ENCODE data around the gene TMEM259. TPM values are rescaled to one million over a fixed set of nuclear protein-coding genes. Genes with fewer than 3 reads are reported as not detected.
A peak's percentile ranks its signal among the peaks of the same experiment; 100 is the strongest.

Gene TMEM259
- total and polyA plus RNA-seq, 2 donors (not counting 3 experiments of a cell fraction or from before 2014, with no cell fraction given): 142 to 297 TPM

DNA sequence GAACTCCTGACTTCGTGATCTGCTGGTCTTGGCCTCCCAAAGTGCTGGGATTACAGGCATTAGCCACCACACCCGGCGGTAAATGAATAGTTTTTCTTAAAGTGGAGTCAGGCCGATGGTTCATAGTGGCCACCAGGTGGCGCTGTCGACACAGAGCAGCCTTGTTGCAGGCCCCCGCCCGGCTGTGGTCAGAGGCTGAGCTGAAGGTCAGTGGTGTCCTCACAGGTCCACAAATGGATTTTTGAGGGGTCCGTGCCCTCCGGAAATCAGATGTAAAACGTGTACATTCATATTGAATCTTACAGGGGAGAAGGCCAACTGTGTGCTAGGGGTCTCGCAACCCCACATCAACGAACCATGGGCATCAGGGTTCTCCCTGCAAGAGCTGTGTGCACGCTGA is 50.2 kb downstream of the TMEM259 start:
- peaks cover 0 to 10% of the 10 kb centered on the region in 2 experiments for H3K36me3 ChIP-seq (ENCODE audit: control insufficient read depth in 2 of 2, extremely low read depth in 1 of 2, insufficient read depth in 2 of 2, low read length in 2 of 2)
- no peak overlapping the region for H3K4me2 ChIP-seq (ENCODE audit: insufficient read depth, low read length)
- intact Hi-C loops (cut with micrococcal nuclease): no loop called here
- H3K4me3 ChIP-seq (replicated peaks in 1 of 3; ENCODE audit: insufficient read depth in 1 of 3, low read depth in 1 of 3, low read length in 3 of 3): no peak overlapping the region
- H3K4me1 ChIP-seq (ENCODE audit: control insufficient read depth, extremely low read depth, insufficient read depth, low read length): no peaks in the 10 kb centered on the region
- CTCF ChIA-PET: interaction anchor here (0.7 kb wide), 1 partner anchor 14 kb away, joined by 3 read pairs; no protein-coding TSS in a partner anchor
- dilution Hi-C loops (cut with MboI; ENCODE audit: extremely low pct_ligation_motif_present, low sequenced_read_pairs): no loop called here
- no peak overlapping the region for H3K9ac ChIP-seq (replicated peaks; ENCODE audit: extremely low read depth, insufficient read depth, low read length)
- POLR2A ChIA-PET: no interaction called here
- H3K9me1 ChIP-seq (replicated peaks; ENCODE audit: control insufficient read depth, extremely low read depth, insufficient read depth, low read length): no peaks in the 10 kb centered on the region
- no peaks in the 10 kb centered on the region for H3K9me3 ChIP-seq (replicated peaks; ENCODE audit: control insufficient read depth, insufficient read depth, low read length)
- H4K20me1 ChIP-seq (replicated peaks; ENCODE audit: control insufficient read depth, extremely low read depth, insufficient read depth, low read length): no peaks in the 10 kb centered on the region
- H3K27me3 ChIP-seq (ENCODE audit: control insufficient read depth in 2 of 2, insufficient read depth in 2 of 2, low read length in 2 of 2): no peaks in the 10 kb centered on the region
- DNase-seq (ENCODE audit: low read depth, low spot score): no peak
- no peak overlapping the region for H3K27ac ChIP-seq (ENCODE audit: insufficient read depth, low read depth, low read length)
- FAIRE-seq: no peak
- no TSS peak for BruUV-seq (replicated peaks)
- TF ChIP-seq, protein P1, sequence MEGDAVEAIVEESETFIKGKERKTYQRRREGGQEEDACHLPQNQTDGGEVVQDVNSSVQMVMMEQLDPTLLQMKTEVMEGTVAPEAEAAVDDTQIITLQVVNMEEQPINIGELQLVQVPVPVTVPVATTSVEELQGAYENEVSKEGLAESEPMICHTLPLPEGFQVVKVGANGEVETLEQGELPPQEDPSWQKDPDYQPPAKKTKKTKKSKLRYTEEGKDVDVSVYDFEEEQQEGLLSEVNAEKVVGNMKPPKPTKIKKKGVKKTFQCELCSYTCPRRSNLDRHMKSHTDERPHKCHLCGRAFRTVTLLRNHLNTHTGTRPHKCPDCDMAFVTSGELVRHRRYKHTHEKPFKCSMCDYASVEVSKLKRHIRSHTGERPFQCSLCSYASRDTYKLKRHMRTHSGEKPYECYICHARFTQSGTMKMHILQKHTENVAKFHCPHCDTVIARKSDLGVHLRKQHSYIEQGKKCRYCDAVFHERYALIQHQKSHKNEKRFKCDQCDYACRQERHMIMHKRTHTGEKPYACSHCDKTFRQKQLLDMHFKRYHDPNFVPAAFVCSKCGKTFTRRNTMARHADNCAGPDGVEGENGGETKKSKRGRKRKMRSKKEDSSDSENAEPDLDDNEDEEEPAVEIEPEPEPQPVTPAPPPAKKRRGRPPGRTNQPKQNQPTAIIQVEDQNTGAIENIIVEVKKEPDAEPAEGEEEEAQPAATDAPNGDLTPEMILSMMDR (IDR thresholded peaks at IDR 0.05; ENCODE audit: extremely low read depth in 1 of 2, insufficient read depth in 1 of 2, low read depth in 1 of 2, low read length in 2 of 2): peak; percentile 44 to 51
- no peak for TF ChIP-seq JUN (IDR thresholded peaks at IDR 0.05; ENCODE audit: borderline replicate concordance, insufficient read depth, insufficient read length, low read depth)
- no peaks in the 10 kb centered on the region for H3K79me2 ChIP-seq (ENCODE audit: control insufficient read depth, insufficient read depth, low read length)
- no peak overlapping the region for H2AFZ ChIP-seq (ENCODE audit: low read depth, low read length)

DNA sequence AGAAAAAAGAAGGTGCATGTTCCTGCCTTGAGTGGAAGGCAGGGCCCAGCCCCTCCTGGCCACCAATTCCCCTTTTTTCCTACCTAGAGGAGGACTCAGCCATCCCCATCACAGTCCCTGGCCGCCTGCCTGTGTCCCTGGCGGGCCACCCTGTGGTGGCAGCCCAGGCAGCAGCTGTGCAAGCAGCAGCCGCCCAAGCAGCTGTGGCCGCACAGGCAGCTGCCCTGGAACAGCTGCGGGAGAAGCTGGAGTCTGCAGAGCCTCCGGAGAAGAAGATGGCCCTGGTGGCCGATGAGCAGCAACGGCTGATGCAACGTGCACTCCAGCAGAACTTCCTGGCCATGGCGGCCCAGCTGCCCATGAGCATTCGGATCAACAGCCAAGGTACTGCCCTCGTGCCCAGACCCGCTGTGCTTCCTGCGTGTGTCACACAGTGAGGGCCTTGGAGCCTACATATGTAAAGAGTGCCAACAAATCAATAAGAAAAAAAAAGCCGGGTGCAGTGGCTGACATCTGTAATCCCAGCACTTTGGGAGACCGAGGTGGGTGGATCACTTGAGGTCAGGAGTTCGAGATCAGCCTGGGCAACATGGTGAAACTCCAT is 54.3 kb downstream of the TMEM259 start:
- Histone ChIP-seq H3K27ac (ENCODE audit: insufficient read depth, low read depth, low read length) (no peak overlapping the region), H4K20me1 (replicated peaks; ENCODE audit: control insufficient read depth, extremely low read depth, insufficient read depth, low read length) (no peaks in the 10 kb centered on the region), H2AFZ (ENCODE audit: low read depth, low read length) (no peak overlapping the region), H3K4me3 (replicated peaks in 1 of 3; ENCODE audit: insufficient read depth in 1 of 3, low read depth in 1 of 3, low read length in 3 of 3) (no peak overlapping the region), H3K9ac (replicated peaks; ENCODE audit: extremely low read depth, insufficient read depth, low read length) (no peak overlapping the region), H3K36me3 (ENCODE audit: control insufficient read depth in 2 of 2, extremely low read depth in 1 of 2, insufficient read depth in 2 of 2, low read length in 2 of 2) (peaks cover 2 to 12% of the 10 kb centered on the region in 2 experiments), H3K9me3 (replicated peaks; ENCODE audit: control insufficient read depth, insufficient read depth, low read length) (no peaks in the 10 kb centered on the region), H3K79me2 (ENCODE audit: control insufficient read depth, insufficient read depth, low read length) (no peaks in the 10 kb centered on the region), H3K27me3 (ENCODE audit: control insufficient read depth in 2 of 2, insufficient read depth in 2 of 2, low read length in 2 of 2) (no peaks in the 10 kb centered on the region), H3K4me1 (ENCODE audit: control insufficient read depth, extremely low read depth, insufficient read depth, low read length) (no peaks in the 10 kb centered on the region), H3K4me2 (ENCODE audit: insufficient read depth, low read length) (no peak overlapping the region), H3K9me1 (replicated peaks; ENCODE audit: control insufficient read depth, extremely low read depth, insufficient read depth, low read length) (no peaks in the 10 kb centered on the region)
- DNase-seq (ENCODE audit: low read depth, low spot score): no peak
- CTCF ChIA-PET: no interaction called here
- POLR2A ChIA-PET: interaction anchor here (0.6 kb wide), 1 partner anchor 212 kb away, joined by 4 read pairs; no protein-coding TSS in a partner anchor
- dilution Hi-C loops (cut with MboI; ENCODE audit: extremely low pct_ligation_motif_present, low sequenced_read_pairs): no loop called here
- no TSS peak for BruUV-seq (replicated peaks)
- no peak for FAIRE-seq
- intact Hi-C loops (cut with micrococcal nuclease): no loop called here
- TF ChIP-seq GATA2 (IDR thresholded peaks at IDR 0.05; ENCODE audit: insufficient read depth, insufficient read length, low read depth, low read length): no peak
